C4-2B (cell line): ENCODE measurements around the gene CACNA2D1.

Experiments used
- H3K27ac ChIP-seq: fragments of 450-650 bp; 2 replicates; pipeline ENCODE4 v1.5.1; 2017
- ZFX ChIP-seq: fragments of 450-650 bp; IDR thresholded peaks from 2 replicates; pipeline ENCODE4 v1.6.1; 2017
- TF ChIP-seq, protein P1 (sequence below): fragments of 450-650 bp; conservative IDR thresholded peaks from 2 replicates; pipeline ENCODE4 v1.5.1; 2017; ENCODE audit warnings: mild to moderate bottlenecking

CACNA2D1 gene

DNA sequence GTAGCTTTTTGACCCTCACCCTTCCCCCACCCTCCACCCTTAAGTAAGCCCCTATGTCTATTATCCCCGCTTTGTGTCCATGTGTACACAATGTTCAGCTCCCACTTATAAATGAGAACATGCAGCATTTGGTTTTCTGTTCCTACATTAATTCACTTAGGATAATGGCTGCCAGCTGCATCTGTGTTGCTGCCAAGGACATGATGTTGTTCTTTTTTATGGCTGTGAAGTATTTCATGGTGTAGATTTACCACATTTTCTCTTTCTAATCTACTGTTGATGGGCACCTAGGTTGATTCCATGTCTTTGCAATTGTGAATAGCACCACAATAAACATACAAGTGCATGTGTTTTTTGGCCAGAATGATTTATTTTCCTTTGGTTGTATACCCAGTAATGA is 232.2 kb downstream of the CACNA2D1 start:
- no peak for TF ChIP-seq ZFX
- TF ChIP-seq, protein P1, sequence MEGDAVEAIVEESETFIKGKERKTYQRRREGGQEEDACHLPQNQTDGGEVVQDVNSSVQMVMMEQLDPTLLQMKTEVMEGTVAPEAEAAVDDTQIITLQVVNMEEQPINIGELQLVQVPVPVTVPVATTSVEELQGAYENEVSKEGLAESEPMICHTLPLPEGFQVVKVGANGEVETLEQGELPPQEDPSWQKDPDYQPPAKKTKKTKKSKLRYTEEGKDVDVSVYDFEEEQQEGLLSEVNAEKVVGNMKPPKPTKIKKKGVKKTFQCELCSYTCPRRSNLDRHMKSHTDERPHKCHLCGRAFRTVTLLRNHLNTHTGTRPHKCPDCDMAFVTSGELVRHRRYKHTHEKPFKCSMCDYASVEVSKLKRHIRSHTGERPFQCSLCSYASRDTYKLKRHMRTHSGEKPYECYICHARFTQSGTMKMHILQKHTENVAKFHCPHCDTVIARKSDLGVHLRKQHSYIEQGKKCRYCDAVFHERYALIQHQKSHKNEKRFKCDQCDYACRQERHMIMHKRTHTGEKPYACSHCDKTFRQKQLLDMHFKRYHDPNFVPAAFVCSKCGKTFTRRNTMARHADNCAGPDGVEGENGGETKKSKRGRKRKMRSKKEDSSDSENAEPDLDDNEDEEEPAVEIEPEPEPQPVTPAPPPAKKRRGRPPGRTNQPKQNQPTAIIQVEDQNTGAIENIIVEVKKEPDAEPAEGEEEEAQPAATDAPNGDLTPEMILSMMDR = no peak
- H3K27ac ChIP-seq = no peak overlapping the region

DNA sequence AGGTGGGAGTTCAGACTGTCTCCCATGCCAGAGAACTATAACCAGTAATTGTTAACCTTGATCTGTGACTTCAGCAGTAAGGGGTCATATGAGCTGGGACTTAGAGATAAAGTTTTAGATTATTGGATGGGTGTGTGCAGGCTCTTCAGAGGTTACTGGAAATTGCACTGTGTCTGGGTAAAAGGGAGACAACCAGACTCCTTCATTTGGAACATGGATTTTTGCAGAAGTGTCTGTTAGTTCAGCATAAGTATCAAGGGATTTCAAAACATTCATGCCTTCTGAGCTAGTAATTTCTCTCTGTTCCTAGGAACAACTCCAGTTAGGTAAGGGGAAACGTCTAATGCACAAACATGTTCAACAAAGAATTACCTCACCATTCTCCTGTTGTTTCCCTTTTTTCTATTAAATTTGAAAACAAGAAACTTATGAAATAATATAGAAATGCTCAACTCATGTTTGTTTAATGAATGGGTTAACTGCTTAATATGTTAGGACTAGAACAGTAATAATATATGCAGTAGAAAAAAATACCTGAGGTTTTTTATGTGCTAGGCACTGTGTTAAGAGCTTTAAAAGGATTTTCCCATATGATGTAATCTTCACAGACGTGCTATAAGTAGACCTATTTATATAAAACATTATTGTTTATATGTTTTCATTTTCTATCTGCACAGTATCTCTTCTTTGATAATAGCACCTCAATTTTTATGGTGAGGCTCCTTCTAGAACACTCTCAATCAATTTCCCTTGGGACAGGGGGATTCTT is 233.0 kb downstream of the CACNA2D1 start:
- no peak for TF ChIP-seq ZFX
- TF ChIP-seq, protein P1 = no peak

DNA sequence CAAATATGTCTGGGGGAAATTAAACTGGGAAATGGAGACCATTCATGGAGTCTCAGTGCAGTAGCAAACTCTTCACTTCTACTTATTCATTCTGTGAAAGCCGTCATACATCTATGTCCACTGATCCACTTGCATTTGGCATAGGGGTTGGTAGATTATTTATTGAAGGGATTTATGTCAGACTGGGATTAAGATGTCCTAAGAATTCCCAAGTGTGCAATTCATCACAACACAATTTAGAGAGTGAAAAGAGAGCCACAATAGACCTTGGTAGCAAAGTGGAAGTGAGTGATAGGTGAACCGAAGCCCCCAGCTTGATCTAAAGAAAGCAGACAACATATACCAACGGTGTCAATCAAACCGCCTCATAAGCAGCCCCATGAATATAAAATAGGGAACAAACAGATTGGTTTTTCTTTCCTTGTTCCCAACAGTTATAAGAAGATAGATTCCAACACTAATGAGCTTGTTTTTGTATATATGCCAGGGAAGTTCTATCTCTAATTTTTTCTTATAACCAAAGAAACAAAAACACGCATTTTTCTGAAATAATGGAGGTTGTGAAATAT is 234.3 kb downstream of the CACNA2D1 start:
- no peak overlapping the region for H3K27ac ChIP-seq
- TF ChIP-seq, protein P1 = no peak
- TF ChIP-seq ZFX = no peak

More for the DNA sequence above, 233.0 kb downstream of the CACNA2D1 start:
- H3K27ac ChIP-seq = no peak overlapping the region

DNA sequence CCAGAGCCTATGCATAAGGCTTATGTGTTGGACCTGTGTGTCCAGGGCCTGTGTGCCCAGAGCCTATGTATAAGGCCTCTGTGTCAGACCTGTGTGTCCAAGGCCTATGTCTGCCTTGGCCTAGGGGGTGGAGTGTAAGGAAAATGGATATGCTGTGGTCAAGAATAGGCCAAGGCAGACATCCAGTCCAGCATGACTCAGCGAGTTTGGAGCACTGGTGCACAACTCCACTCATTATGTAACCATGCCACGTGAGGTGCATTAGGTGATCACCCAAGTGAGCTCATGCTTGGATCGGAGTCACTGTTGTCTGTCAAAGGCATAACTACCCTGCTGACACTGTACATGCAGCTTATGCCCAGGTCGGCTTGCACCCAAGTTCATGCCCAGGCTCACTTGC is 238.9 kb downstream of the CACNA2D1 start:
- no peak overlapping the region for H3K27ac ChIP-seq
- TF ChIP-seq ZFX = no peak
- TF ChIP-seq, protein P1 = no peak

DNA sequence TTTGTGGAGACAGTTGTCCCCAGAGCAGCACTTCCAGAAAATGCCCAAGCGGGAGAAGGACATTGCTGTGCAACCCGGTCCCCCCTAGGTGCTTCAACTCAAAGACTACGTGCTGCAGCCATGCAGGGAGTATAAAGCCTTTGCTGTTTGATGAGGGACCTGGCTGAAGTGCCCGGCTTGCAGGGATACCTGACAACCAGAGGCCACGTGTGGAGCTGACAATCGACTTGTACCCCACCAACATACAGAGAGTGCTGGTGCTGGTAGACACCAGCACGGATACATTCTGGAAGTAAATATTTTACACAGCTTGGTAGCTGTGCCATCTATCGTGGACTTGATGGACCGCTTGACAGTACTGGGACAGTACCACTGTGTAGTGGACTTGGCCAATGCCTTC is 240.6 kb downstream of the CACNA2D1 start:
- TF ChIP-seq, protein P1 = no peak
- no peak for TF ChIP-seq ZFX
- no peak overlapping the region for H3K27ac ChIP-seq

DNA sequence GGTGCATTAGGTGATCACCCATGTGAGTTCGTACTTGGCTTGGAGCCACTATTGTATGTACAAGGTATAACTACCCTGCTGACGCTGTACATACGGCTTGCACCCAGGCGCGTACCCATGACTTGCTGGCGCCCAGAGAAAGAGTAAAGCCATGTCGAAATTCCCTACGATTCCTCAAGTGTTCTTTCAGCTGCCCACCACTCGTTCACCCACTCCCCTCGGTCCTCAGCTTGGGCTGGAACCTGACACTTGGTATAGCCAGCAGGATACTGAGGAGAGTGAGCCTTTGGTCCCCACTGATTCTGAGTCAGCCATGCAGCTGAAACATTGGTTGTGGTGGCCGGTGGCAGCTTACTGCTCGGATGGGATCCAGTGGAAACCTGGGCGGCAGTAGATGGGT is 241.5 kb downstream of the CACNA2D1 start:
- no peak overlapping the region for H3K27ac ChIP-seq
- TF ChIP-seq ZFX = no peak
- TF ChIP-seq, protein P1 = no peak

DNA sequence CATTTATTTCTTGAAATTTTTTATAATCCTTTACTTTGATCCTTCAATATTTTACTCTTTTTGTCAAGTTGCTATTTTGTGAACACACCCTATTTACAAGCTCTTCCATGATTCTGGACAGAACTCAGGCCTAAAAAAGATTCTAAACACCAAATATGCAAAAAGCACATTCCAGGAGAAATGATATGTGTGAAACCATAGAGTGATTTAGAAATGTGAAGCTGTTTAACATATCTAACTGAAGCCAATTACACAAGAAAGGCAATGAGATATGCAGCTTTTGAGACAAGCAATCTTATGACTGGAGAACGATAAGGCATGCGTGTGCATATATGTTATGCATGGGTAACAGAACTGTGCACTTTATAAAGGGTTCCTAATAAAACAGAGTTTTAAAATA is 243.0 kb downstream of the CACNA2D1 start:
- no peak overlapping the region for H3K27ac ChIP-seq
- TF ChIP-seq ZFX = no peak
- TF ChIP-seq, protein P1 = no peak
